GM23338 (cell line): ENCODE data around the gene TUBB4A. TPM values are rescaled to one million over a fixed set of nuclear protein-coding genes. Genes with fewer than 3 reads are reported as not detected.
A peak's percentile ranks its signal among the peaks of the same experiment; 100 is the strongest.

ENCODE experiments used
- ATAC-seq: fragments of 200-7000 bp; cut with Tn5 transposase; 3 replicates; pipeline ENCODE4 v1.9.1; 2020
- DNase-seq: peaks from one replicate; pipeline ENCODE4 v3.0.0-alpha.2; 2015; ENCODE audit warnings: low spot score
- H2AFZ ChIP-seq: fragments of 200-600 bp; sonication (generic); 2 replicates; pipeline ENCODE4 v1.8.0; 2016; ENCODE audit warnings: antibody characterized with exemption, mild to moderate bottlenecking, moderate library complexity
- H3F3A ChIP-seq: fragments of 200-600 bp; sonication (generic); replicated peaks from 2 replicates; pipeline ENCODE4 v1.8.0; 2017; ENCODE audit warnings: antibody characterized with exemption, mixed run types, low read depth
- H3K27ac ChIP-seq: fragments of 200-600 bp; sonication (generic); 2 replicates; pipeline ENCODE4 v1.6.1; 2016; ENCODE audit warnings: low read depth
- H3K27me3 ChIP-seq: fragments of 200-600 bp; sonication (generic); 2 replicates; pipeline ENCODE4 v1.8.0; 2016; ENCODE audit warnings: mild to moderate bottlenecking, mixed run types, moderate library complexity; ENCODE audit not compliant: insufficient read depth
- H3K36me3 ChIP-seq: fragments of 200-600 bp; sonication (generic); 2 replicates; pipeline ENCODE4 v1.8.0; 2016; ENCODE audit warnings: mild to moderate bottlenecking; ENCODE audit not compliant: insufficient read depth
- H3K4me1 ChIP-seq: fragments of 200-600 bp; sonication (generic); 2 replicates; pipeline ENCODE4 v1.8.0; 2016; ENCODE audit warnings: mild to moderate bottlenecking, moderate library complexity; ENCODE audit not compliant: insufficient read depth
- H3K4me2 ChIP-seq: fragments of 200-600 bp; sonication (generic); 2 replicates; pipeline ENCODE4 v1.7.1; 2017; ENCODE audit warnings: mixed run types
- H3K4me3 ChIP-seq: fragments of 200-600 bp; sonication (generic); 2 replicates; pipeline ENCODE4 v1.6.1; 2016; ENCODE audit warnings: mixed run types
- H3K79me2 ChIP-seq: fragments of 200-600 bp; sonication (generic); replicated peaks from 2 replicates; pipeline ENCODE4 v1.8.0; 2017; ENCODE audit warnings: mild to moderate bottlenecking; ENCODE audit not compliant: insufficient read depth
- H3K9me2 ChIP-seq: fragments of 200-600 bp; sonication (generic); 2 replicates; pipeline ENCODE4 v1.8.0; 2017; ENCODE audit not compliant: insufficient read depth
- H4K20me1 ChIP-seq: fragments of 200-600 bp; sonication (generic); replicated peaks from 2 replicates; pipeline ENCODE4 v1.8.0; 2017; ENCODE audit warnings: mild to moderate bottlenecking; ENCODE audit not compliant: insufficient read depth
- H3K27ac Mint-ChIP-seq: 2 replicates; pipeline ENCODE4 v1.8.0; 2020; ENCODE audit warnings: inconsistent platforms, mild to moderate bottlenecking, moderate library complexity, mixed read lengths
- H3K27me3 Mint-ChIP-seq: 3 replicates; pipeline ENCODE4 v1.8.0; 2022; ENCODE audit warnings: low read depth, mild to moderate bottlenecking, moderate library complexity, mixed read lengths, inconsistent platforms; ENCODE audit not compliant: insufficient read depth, poor library complexity
- H3K36me3 Mint-ChIP-seq: 3 replicates; pipeline ENCODE4 v1.8.0; 2021; ENCODE audit warnings: low read depth, mild to moderate bottlenecking, inconsistent platforms, moderate library complexity, mixed read lengths
- H3K4me1 Mint-ChIP-seq: 3 replicates; pipeline ENCODE4 v1.8.0; 2020; ENCODE audit warnings: mild to moderate bottlenecking, inconsistent platforms, mixed read lengths
- H3K4me3 Mint-ChIP-seq: 3 replicates; pipeline ENCODE4 v1.8.0; 2021; ENCODE audit warnings: moderate library complexity, mild to moderate bottlenecking, inconsistent platforms, mixed read lengths
- H3K9me3 Mint-ChIP-seq: 3 replicates; pipeline ENCODE4 v1.8.0; 2020; ENCODE audit warnings: moderate library complexity, mild to moderate bottlenecking, inconsistent platforms, mixed read lengths
- CTCF ChIP-seq, 2 experiments: fragments of 200-600 bp in 1 of 2; sonication (generic) in 1 of 2; conservative IDR thresholded peaks; 2 replicates each; pipeline versions ENCODE4 v1.5.1 to v1.6.1; 2016 to 2017; ENCODE audit warnings: antibody characterized with exemption in 2 of 2, low read depth in 2 of 2, mild to moderate bottlenecking in 2 of 2, moderate library complexity in 1 of 2
- EZH2 ChIP-seq: fragments of 200-600 bp; sonication (generic); IDR thresholded peaks from one replicate; pipeline ENCODE4 v1.8.0; 2017; ENCODE audit warnings: antibody characterized with exemption, mild to moderate bottlenecking, low read depth; ENCODE audit not compliant: unreplicated experiment
- ZNF462 ChIP-seq: fragments of 250-450 bp; sonication (Bioruptor Pico); IDR thresholded peaks from 2 replicates; pipeline ENCODE4 v1.5.0; 2020; ENCODE audit warnings: mild to moderate bottlenecking, moderate library complexity
- polyA plus RNA-seq: library from polyadenylated mRNA; unstranded; fragments of >200 nt; fragmentation: Nextera tagmentation; extraction: Ambion mirVana; gene quantifications from 2 replicates; pipeline ENCODE4 v1.2.1, GENCODE V29; 2016
- total RNA-seq: library from RNA; depleted of rRNA; stranded (reverse); fragments of >200 nt; shearing (Covaris generic); gene quantifications from 2 replicates; pipeline ENCODE4 v1.2.3, GENCODE V29; 2014

The TUBB4A gene
- total and polyA plus RNA-seq, 2 experiments from 2014 or later = 32.9 to 41.7 TPM

- no peak for TF ChIP-seq ZNF462
Observed at GRCh38 chr19:6483235-6483634, 18.9 kb downstream of the TUBB4A start (continued).

DNA sequence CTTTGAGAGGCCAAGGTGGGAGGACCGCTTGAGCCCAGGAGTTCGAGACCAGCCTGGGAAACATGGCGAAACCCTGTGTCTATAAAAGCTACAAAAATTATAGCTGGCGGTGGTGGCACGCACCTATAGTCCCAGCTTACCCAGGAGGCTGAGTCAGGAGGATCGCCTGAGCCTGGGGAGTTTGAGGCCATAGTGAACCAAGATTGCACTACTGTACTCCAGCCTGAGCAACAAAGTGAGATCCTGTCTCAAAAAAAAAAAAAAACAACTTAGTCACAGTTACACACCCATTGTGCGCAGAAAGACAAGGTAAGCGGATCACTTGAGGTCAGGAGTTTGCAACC lies 19.8 kb downstream of the TUBB4A start:
- Histone ChIP-seq H3F3A (no peaks in the 10 kb centered on the region), H3K4me2 (no peak overlapping the region), H3K4me1 (peaks cover 7% of the 10 kb centered on the region), H3K27ac (no peak overlapping the region), H2AFZ (peak overlapping the region; percentile 89; the same call in 1 of the 2 replicates), H3K4me3 (no peak overlapping the region), H3K36me3 (no peaks in the 10 kb centered on the region), H3K79me2 (no peaks in the 10 kb centered on the region), H3K9me2 (no peaks in the 10 kb centered on the region), H4K20me1 (no peaks in the 10 kb centered on the region), H3K27me3 (no peaks in the 10 kb centered on the region)
- no peaks in the 10 kb centered on the region; the same call in 2 of the 3 replicates for H3K9me3 Mint-ChIP-seq
- peaks cover 12% of the 10 kb centered on the region; the same call in 2 of the 3 replicates for H3K4me1 Mint-ChIP-seq
- no peak for TF ChIP-seq EZH2
- TF ChIP-seq CTCF (conservative IDR thresholded peaks at IDR 0.05; ENCODE audit: low read depth in 2 of 2) = no peak
- no peak overlapping the region for H3K27ac Mint-ChIP-seq
- ATAC-seq (no peak), DNase-seq (no peak)
- no peak overlapping the region for H3K4me3 Mint-ChIP-seq
- H3K36me3 Mint-ChIP-seq = no peaks in the 10 kb centered on the region
- peaks cover 5% of the 10 kb centered on the region for H3K27me3 Mint-ChIP-seq
